Measurements from ENCODE around the gene HBG2. TPM values are rescaled to one million over a fixed set of nuclear protein-coding genes. Genes with fewer than 3 reads are reported as not detected.

The HBG2 gene
- total and polyA plus RNA-seq, 2 experiments from 2014 or later = not detected

DNA sequence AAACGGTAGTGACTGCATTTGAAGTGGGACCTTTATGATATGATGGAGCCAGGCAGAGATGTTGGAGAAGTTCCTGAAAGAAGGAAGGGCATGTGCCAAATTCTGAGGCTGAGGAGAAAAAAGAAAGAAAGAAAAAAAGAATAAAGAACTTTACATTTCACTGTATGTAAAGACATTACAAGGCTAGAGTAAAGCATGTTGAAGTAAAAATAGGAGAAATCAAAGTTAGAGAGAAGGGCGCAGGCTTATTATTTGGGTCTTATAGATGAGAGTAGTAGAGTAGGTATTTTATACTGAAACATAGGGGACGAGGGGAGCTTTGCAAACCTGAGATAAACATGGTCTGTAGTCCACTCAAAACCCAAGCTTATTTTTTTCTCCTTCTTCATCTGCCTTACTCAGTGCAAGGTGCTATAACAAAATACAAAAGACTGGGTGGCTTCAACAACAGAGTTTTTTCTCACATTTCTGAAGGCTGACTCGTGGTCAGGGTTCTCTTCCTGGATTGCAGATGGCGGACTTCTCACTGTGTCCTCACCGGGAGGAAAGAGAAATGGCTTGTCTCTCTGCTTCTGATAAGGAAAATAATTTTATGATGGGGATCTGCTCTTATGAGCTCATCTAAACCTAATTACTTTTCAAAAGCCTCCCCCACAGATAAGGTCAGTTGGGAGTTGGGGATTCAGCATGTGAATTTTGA, 7.7 kb downstream of the HBG2 start:
- Histone ChIP-seq H3K36me3 (ENCODE audit: insufficient read depth) (no peaks in the 10 kb centered on the region), H3K27me3 (ENCODE audit: insufficient read depth) (no peaks in the 10 kb centered on the region), H3K4me1 (ENCODE audit: insufficient read depth) (no peaks in the 10 kb centered on the region), H3K4me2 (no peak overlapping the region), H2AFZ (peak overlapping the region; percentile 3; the same call in 1 of the 2 replicates), H3K79me2 (replicated peaks; ENCODE audit: insufficient read depth) (no peaks in the 10 kb centered on the region), H3F3A (replicated peaks; ENCODE audit: low read depth) (no peaks in the 10 kb centered on the region), H3K27ac (ENCODE audit: low read depth) (no peak overlapping the region), H4K20me1 (replicated peaks; ENCODE audit: insufficient read depth) (no peaks in the 10 kb centered on the region), H3K4me3 (no peak overlapping the region), H3K9me2 (ENCODE audit: insufficient read depth) (0 out of 2 replicates have a peak, but pooled peaks cover 2% of the 10 kb centered on the region)
- no peak for ATAC-seq
- Mint-ChIP-seq H3K9me3 (no peaks in the 10 kb centered on the region), H3K36me3 (ENCODE audit: low read depth) (no peaks in the 10 kb centered on the region), H3K27ac (no peak overlapping the region), H3K4me3 (no peak overlapping the region), H3K27me3 (ENCODE audit: insufficient read depth, low read depth, poor library complexity) (peaks cover 11% of the 10 kb centered on the region), H3K4me1 (no peaks in the 10 kb centered on the region)
- no peak for DNase-seq (ENCODE audit: low spot score)
- no peak for TF ChIP-seq CREB1 (CRISPR knock-in tag; IDR thresholded peaks at IDR 0.05; ENCODE audit: low read depth)
- no peak for TF ChIP-seq STAT1 (IDR thresholded peaks at IDR 0.05; ENCODE audit: unreplicated experiment)
- TF ChIP-seq EZH2 (IDR thresholded peaks at IDR 0.05; ENCODE audit: low read depth, unreplicated experiment) = no peak
- no peak for TF ChIP-seq NANOG (IDR thresholded peaks at IDR 0.05; ENCODE audit: borderline replicate concordance)
- TF ChIP-seq POLR2AphosphoS5 (IDR thresholded peaks at IDR 0.05; ENCODE audit: low read depth) = no peak
- TF ChIP-seq JUNB (IDR thresholded peaks at IDR 0.05; ENCODE audit: unreplicated experiment) = no peak
- TF ChIP-seq ZNF331 (CRISPR knock-in tag; IDR thresholded peaks at IDR 0.05; ENCODE audit: low read depth) = no peak
- TF ChIP-seq, protein P1, sequence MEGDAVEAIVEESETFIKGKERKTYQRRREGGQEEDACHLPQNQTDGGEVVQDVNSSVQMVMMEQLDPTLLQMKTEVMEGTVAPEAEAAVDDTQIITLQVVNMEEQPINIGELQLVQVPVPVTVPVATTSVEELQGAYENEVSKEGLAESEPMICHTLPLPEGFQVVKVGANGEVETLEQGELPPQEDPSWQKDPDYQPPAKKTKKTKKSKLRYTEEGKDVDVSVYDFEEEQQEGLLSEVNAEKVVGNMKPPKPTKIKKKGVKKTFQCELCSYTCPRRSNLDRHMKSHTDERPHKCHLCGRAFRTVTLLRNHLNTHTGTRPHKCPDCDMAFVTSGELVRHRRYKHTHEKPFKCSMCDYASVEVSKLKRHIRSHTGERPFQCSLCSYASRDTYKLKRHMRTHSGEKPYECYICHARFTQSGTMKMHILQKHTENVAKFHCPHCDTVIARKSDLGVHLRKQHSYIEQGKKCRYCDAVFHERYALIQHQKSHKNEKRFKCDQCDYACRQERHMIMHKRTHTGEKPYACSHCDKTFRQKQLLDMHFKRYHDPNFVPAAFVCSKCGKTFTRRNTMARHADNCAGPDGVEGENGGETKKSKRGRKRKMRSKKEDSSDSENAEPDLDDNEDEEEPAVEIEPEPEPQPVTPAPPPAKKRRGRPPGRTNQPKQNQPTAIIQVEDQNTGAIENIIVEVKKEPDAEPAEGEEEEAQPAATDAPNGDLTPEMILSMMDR (conservative IDR thresholded peaks at IDR 0.05; ENCODE audit: low read depth in 2 of 2) = no peak

DNA sequence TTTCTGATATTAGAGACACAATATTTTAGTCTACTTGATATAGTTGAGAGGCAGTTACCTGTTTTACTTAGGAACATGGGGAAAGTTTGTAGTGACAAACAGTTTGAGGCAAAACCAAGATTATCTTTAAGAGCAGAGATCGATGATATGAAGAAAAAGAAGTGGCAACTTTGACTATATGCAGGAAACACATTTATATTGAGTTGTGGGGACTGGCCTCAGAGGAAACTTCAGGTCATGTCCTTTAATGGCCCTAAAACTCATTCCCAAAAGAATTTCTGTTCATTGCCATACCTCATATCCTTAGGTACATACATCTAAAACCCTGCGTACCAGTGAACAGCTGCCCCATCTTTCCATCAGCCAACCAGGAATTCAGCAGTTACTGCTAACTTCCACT, 9.4 kb downstream of the HBG2 start:
- Histone ChIP-seq H3F3A (replicated peaks; ENCODE audit: low read depth) (no peaks in the 10 kb centered on the region), H3K4me2 (no peak overlapping the region), H4K20me1 (replicated peaks; ENCODE audit: insufficient read depth) (no peaks in the 10 kb centered on the region), H3K36me3 (ENCODE audit: insufficient read depth) (no peaks in the 10 kb centered on the region), H3K4me1 (ENCODE audit: insufficient read depth) (no peaks in the 10 kb centered on the region), H3K27me3 (ENCODE audit: insufficient read depth) (no peaks in the 10 kb centered on the region), H3K4me3 (no peak overlapping the region), H3K79me2 (replicated peaks; ENCODE audit: insufficient read depth) (no peaks in the 10 kb centered on the region), H3K27ac (ENCODE audit: low read depth) (no peak overlapping the region), H2AFZ (no peak overlapping the region), H3K9me2 (ENCODE audit: insufficient read depth) (0 out of 2 replicates have a peak, but pooled peaks cover 2% of the 10 kb centered on the region)
- Mint-ChIP-seq H3K27ac (no peak overlapping the region), H3K4me1 (no peaks in the 10 kb centered on the region), H3K27me3 (ENCODE audit: insufficient read depth, low read depth, poor library complexity) (peaks cover 9% of the 10 kb centered on the region), H3K4me3 (no peak overlapping the region), H3K9me3 (no peaks in the 10 kb centered on the region), H3K36me3 (ENCODE audit: low read depth) (no peaks in the 10 kb centered on the region)
- DNase-seq (ENCODE audit: low spot score) = no peak
- TF ChIP-seq CREB1 (CRISPR knock-in tag; IDR thresholded peaks at IDR 0.05; ENCODE audit: low read depth) (no peak), EZH2phosphoT487 (IDR thresholded peaks at IDR 0.05; ENCODE audit: unreplicated experiment) (no peak), JUNB (IDR thresholded peaks at IDR 0.05; ENCODE audit: unreplicated experiment) (no peak)
- TF ChIP-seq, protein P1 (conservative IDR thresholded peaks at IDR 0.05; ENCODE audit: low read depth in 2 of 2) = no peak
- no peak for ATAC-seq

Data from GM23338 (cell line).